HAP-1 (cell line): ENCODE results near the gene TMEM247.

ENCODE experiments used
- DNase-seq, 2 experiments: peaks; one replicate each; pipeline ENCODE4 v3.0.0-alpha.2; 2016 to 2020; ENCODE audit warnings: low spot score in 2 of 2
- H3K27me3 ChIP-seq: fragments of 250-450 bp; sonication (Bioruptor Pico); 2 replicates; pipeline ENCODE4 v1.5.1; 2020; ENCODE audit warnings: low read depth, mild to moderate bottlenecking, moderate library complexity
- H3K36me3 ChIP-seq: fragments of 250-450 bp; sonication (Bioruptor Pico); replicated peaks from 2 replicates; pipeline ENCODE4 v1.5.1; 2020; ENCODE audit warnings: mild to moderate bottlenecking
- H3K4me1 ChIP-seq: fragments of 250-450 bp; sonication (Bioruptor Pico); 2 replicates; pipeline ENCODE4 v1.5.1; 2020; ENCODE audit warnings: mild to moderate bottlenecking
- H3K4me3 ChIP-seq: fragments of 250-450 bp; sonication (Bioruptor Pico); 2 replicates; pipeline ENCODE4 v1.5.1; 2020; ENCODE audit warnings: mild to moderate bottlenecking, moderate library complexity
- H3K9me3 ChIP-seq: fragments of 250-450 bp; sonication (Bioruptor Pico); 2 replicates; pipeline ENCODE4 v1.5.1; 2020; ENCODE audit warnings: mild to moderate bottlenecking, moderate library complexity
- in situ Hi-C: fragments of 300-500 bp; cut with MboI; formaldehyde crosslinking; loops from 3 replicates; pipeline ENCODE4 v1.14.3; 2020; ENCODE audit warnings: low sequenced_read_pairs, inconsistent platforms, mixed read lengths

Gene TMEM247

DNA sequence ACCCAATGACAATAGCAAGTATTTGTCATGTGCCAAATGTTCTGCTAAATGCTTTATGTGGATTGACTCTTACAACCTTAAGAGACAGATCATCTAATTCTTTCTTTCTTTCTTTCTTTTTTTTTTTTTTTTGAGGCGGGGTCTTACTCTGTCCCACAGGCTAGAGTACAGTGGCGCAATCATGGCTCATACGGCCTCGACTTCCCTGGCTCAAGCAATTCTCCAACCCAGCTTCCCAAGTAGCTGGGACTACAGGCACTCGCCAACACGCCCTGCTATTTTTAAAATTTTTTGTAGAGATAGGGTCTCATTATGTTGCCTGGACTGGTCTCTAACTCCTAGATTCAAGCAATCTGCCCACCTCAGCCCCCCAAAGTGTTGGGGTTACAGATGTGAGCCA, 21.4 kb downstream of the TMEM247 start:
- Histone ChIP-seq H3K36me3 (no peaks in the 10 kb centered on the region), H3K9me3 (no peaks in the 10 kb centered on the region), H3K4me3 (no peak overlapping the region), H3K27me3 (no peaks in the 10 kb centered on the region), H3K4me1 (peaks cover 3% of the 10 kb centered on the region; the same call in 1 of the 2 replicates)
- no peak for DNase-seq
- in situ Hi-C loops = no loop called here

GRCh38 chr2:46502291-46502885, 23.0 kb downstream of the TMEM247 start:
- H3K27me3 ChIP-seq = no peaks in the 10 kb centered on the region
- H3K36me3 ChIP-seq = no peaks in the 10 kb centered on the region
- H3K4me3 ChIP-seq = no peak overlapping the region
- in situ Hi-C loops = no loop called here
- peaks cover 3% of the 10 kb centered on the region; the same call in 1 of the 2 replicates for H3K4me1 ChIP-seq
- H3K9me3 ChIP-seq = no peaks in the 10 kb centered on the region
- DNase-seq = no peak

DNA sequence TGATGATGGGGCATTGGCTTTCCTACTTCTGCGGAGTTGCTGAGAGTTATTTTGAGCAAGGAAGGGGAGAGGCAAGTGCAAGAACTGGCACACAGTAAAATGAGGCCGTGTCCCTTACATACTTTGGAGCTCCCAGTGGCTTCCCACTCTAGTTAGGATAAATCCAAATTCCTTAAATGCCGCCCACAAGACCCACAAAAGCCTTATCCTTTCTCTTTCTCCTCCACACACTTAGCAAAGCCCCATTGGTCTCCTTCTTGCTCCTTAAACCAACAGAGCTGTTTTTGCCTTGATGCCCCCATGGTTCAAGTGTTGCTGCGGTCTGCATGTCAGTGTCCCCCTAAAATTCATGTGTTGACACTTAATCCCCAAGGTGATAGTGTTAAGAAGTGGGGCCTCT, 24.3 kb downstream of the TMEM247 start:
- Histone ChIP-seq H3K4me3 (no peak overlapping the region), H3K27me3 (no peaks in the 10 kb centered on the region), H3K36me3 (no peaks in the 10 kb centered on the region), H3K4me1 (peaks cover 3% of the 10 kb centered on the region; the same call in 1 of the 2 replicates), H3K9me3 (no peaks in the 10 kb centered on the region)
- in situ Hi-C loops = no loop called here
- DNase-seq = no peak

GRCh38 chr2:46504221-46504620, 24.9 kb downstream of the TMEM247 start:
- Histone ChIP-seq H3K4me1 (peaks cover 3% of the 10 kb centered on the region; the same call in 1 of the 2 replicates), H3K27me3 (no peaks in the 10 kb centered on the region), H3K36me3 (no peaks in the 10 kb centered on the region), H3K9me3 (no peaks in the 10 kb centered on the region), H3K4me3 (no peak overlapping the region)
- no peak for DNase-seq
- in situ Hi-C loops = no loop called here

DNA sequence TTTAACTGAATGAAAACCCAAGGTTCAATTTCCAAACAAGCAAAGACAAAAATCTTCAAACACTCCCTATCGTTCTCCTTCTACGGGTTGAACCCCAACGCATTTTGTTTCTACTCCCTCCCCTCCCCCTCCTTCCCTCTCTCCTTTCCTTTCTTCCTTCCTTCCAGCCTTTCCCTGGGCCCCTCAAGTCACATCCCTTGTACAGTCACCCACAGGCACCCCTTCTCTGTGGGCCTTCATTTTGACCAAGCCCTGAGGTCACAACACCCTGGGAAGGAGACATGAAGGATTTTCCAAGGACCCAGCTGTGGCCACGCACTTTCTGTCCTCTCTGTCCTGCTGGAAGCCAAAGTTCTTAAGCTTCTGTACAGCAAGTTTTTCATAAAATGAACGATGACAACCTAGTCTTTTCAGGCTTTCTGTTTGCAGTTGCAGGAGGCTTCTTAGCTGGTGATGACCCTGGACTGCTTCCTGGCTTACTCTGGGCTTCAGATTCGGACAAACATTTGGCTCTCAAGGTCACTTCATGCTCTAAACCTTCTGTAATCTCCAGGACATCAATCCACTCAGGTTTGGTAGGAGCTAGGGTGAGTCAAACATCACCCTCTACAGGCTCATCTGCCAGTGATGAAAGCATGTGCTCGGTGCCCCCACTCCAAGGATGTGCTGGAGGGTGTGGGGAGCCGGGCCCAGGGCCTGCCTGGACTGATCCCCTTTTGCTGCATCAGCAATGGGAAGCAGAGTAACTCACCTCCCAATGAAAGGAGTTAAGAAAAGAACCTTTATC, 25.5 kb downstream of the TMEM247 start:
- no peak for DNase-seq
- Histone ChIP-seq H3K27me3 (no peaks in the 10 kb centered on the region), H3K4me3 (no peak overlapping the region), H3K9me3 (no peaks in the 10 kb centered on the region), H3K36me3 (no peaks in the 10 kb centered on the region), H3K4me1 (peaks cover 3% of the 10 kb centered on the region; the same call in 1 of the 2 replicates)
- in situ Hi-C loops = no loop called here

GRCh38 chr2:46505472-46505783, 26.1 kb downstream of the TMEM247 start:
- peaks cover 2% of the 10 kb centered on the region; the same call in 1 of the 2 replicates for H3K4me1 ChIP-seq
- H3K27me3 ChIP-seq = no peaks in the 10 kb centered on the region
- H3K36me3 ChIP-seq = no peaks in the 10 kb centered on the region
- H3K4me3 ChIP-seq = no peak overlapping the region
- in situ Hi-C loops = no loop called here
- DNase-seq = no peak
- H3K9me3 ChIP-seq = no peaks in the 10 kb centered on the region

- no peaks in the 10 kb centered on the region for H3K9me3 ChIP-seq
- no peaks in the 10 kb centered on the region for H3K36me3 ChIP-seq
- H3K27me3 ChIP-seq = no peaks in the 10 kb centered on the region
- no peak for DNase-seq
- no peak overlapping the region for H3K4me3 ChIP-seq
- H3K4me1 ChIP-seq = no peaks in the 10 kb centered on the region
- in situ Hi-C loops = no loop called here
Observed at GRCh38 chr2:46506131-46506706, 26.9 kb downstream of the TMEM247 start.

GRCh38 chr2:46508312-46508711, 28.9 kb downstream of the TMEM247 start:
- no peak for DNase-seq
- in situ Hi-C loops = no loop called here
- no peaks in the 10 kb centered on the region for H3K36me3 ChIP-seq
- H3K9me3 ChIP-seq = no peaks in the 10 kb centered on the region
- H3K4me1 ChIP-seq = no peaks in the 10 kb centered on the region
- no peaks in the 10 kb centered on the region for H3K27me3 ChIP-seq
- H3K4me3 ChIP-seq = no peak overlapping the region

- Histone ChIP-seq H3K36me3 (no peaks in the 10 kb centered on the region), H3K4me1 (no peaks in the 10 kb centered on the region), H3K27me3 (no peaks in the 10 kb centered on the region), H3K4me3 (no peak overlapping the region), H3K9me3 (no peaks in the 10 kb centered on the region)
- in situ Hi-C loops = no loop called here
- no peak for DNase-seq
Observed at GRCh38 chr2:46508759-46509158, 29.4 kb downstream of the TMEM247 start.

DNA sequence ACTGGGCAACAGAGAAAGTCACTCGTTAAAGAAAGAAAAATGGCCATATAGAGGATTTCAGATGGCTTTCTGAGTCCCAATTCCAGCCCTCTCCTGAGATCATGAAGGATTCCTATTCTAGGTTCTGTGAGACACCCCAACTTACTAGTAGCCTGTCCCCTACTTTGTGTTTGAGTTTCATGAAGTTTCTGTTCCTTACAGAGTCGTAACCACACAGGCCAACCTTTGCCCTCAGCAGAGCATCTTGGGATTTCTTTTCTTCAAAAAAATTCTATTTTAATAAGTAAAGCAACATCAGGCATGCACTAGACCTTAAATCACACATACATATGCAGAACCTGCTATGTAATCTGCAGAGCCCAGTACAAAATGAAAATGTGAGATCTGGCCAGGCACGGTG, 30.4 kb downstream of the TMEM247 start:
- Histone ChIP-seq H3K4me3 (no peak overlapping the region), H3K36me3 (no peaks in the 10 kb centered on the region), H3K4me1 (no peaks in the 10 kb centered on the region), H3K27me3 (no peaks in the 10 kb centered on the region), H3K9me3 (no peaks in the 10 kb centered on the region)
- DNase-seq = no peak
- in situ Hi-C loops = no loop called here

DNA sequence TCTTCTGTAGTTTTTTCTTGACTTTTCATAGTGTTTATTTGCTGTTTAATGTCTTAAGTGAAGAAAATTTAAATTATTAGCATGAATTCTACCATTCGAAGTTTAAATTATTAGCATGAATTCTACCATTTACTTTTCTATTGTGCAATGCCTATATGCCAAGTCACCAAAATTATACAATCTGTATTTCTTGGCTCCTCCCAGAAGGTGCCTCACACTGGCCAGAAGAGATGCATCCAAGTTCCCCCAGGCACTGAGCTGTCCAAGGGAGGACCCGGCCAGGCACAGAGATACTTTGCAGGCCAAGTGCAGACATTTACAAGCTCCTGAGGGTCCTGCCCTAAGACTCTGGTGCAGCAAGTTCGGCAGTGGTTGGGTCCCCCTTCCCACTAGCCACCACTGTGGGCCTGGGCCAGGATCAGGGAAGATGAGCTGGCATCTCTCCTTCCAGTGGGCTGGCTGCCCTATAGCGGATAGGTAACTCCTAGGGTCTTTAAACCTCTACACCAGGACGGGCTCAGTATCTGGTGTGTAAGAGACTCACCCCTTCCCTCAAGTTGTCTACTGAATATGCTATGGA, 31.3 kb downstream of the TMEM247 start:
- H3K4me3 ChIP-seq = no peak overlapping the region
- no peaks in the 10 kb centered on the region for H3K4me1 ChIP-seq
- no peaks in the 10 kb centered on the region for H3K36me3 ChIP-seq
- H3K27me3 ChIP-seq = no peaks in the 10 kb centered on the region
- in situ Hi-C loops = no loop called here
- no peaks in the 10 kb centered on the region for H3K9me3 ChIP-seq
- no peak for DNase-seq

GRCh38 chr2:46512185-46512584, 32.8 kb downstream of the TMEM247 start:
- in situ Hi-C loops = no loop called here
- H3K9me3 ChIP-seq = no peaks in the 10 kb centered on the region

GRCh38 chr2:46514738-46515137, 35.4 kb downstream of the TMEM247 start:
- Histone ChIP-seq H3K27me3 (no peaks in the 10 kb centered on the region), H3K9me3 (no peaks in the 10 kb centered on the region), H3K4me3 (no peak overlapping the region), H3K4me1 (no peaks in the 10 kb centered on the region), H3K36me3 (no peaks in the 10 kb centered on the region)
- in situ Hi-C loops = no loop called here
- DNase-seq = no peak

More at GRCh38 chr2:46512185-46512584, 32.8 kb downstream of the TMEM247 start:
- no peak overlapping the region for H3K4me3 ChIP-seq
- no peaks in the 10 kb centered on the region for H3K36me3 ChIP-seq
- no peak for DNase-seq
- no peaks in the 10 kb centered on the region for H3K4me1 ChIP-seq
- H3K27me3 ChIP-seq = no peaks in the 10 kb centered on the region

DNA sequence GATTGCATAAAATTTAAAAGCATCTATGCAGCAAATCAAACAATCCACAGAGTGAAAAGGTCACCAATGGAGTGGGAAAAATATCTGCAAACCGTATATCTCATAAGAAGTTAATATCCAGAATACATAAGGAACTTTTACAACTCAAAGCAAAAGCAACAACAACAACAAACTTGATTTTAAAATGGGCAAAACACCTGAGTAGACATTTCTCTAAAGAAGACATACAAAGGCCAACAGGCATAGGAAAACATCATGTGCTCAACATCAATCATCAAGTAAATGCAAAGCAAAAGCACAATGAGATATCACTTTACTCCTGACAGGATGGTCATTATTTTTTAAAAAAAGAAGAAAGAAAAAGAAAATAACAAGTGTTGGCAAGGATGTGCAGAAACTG, 38.1 kb downstream of the TMEM247 start:
- in situ Hi-C loops = no loop called here
- no peaks in the 10 kb centered on the region for H3K4me1 ChIP-seq

More for the DNA sequence above, 38.1 kb downstream of the TMEM247 start:
- no peaks in the 10 kb centered on the region for H3K27me3 ChIP-seq
- H3K9me3 ChIP-seq = no peaks in the 10 kb centered on the region
- no peak for DNase-seq
- H3K36me3 ChIP-seq = no peaks in the 10 kb centered on the region
- no peak overlapping the region for H3K4me3 ChIP-seq
